ENCODE measurements around the gene TAMALIN.

DNA sequence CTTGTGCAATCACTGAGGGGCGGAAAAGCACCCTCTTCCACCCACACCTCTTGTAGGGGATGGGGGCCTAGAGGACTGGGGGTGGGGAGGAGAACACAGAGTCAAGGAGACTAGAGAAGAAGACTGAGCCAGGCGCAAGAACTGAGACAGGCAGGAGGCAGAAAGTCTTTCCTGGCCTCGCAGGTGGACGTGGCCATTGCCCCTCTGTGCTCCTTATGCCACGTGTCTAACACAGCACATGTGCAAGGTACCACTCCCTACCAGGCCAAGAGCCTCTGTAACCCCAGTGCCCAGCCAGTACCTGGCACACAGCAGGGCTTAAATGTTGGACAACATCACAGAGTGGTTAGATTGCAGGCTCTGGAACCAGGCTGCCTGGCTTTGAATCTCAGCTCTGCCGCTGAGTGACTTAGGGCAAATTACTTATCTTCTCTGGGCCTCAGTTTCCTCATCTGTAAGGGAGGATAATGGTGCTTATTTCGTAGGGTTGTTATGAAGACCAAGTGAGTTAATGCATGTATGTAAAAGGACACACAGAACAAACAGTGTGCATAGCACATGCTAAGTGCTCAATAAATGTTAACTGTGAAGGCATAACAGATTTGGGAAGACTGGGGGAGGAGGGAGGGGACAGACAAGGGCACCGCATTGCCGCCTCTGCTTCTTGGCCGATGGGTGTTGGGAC, 1.4 kb upstream of the TAMALIN start:
- TF ChIP-seq CTCF (conservative IDR thresholded peaks at IDR 0.05; ENCODE audit: low read depth in 2 of 2), result no peak
- TF ChIP-seq, protein P1, sequence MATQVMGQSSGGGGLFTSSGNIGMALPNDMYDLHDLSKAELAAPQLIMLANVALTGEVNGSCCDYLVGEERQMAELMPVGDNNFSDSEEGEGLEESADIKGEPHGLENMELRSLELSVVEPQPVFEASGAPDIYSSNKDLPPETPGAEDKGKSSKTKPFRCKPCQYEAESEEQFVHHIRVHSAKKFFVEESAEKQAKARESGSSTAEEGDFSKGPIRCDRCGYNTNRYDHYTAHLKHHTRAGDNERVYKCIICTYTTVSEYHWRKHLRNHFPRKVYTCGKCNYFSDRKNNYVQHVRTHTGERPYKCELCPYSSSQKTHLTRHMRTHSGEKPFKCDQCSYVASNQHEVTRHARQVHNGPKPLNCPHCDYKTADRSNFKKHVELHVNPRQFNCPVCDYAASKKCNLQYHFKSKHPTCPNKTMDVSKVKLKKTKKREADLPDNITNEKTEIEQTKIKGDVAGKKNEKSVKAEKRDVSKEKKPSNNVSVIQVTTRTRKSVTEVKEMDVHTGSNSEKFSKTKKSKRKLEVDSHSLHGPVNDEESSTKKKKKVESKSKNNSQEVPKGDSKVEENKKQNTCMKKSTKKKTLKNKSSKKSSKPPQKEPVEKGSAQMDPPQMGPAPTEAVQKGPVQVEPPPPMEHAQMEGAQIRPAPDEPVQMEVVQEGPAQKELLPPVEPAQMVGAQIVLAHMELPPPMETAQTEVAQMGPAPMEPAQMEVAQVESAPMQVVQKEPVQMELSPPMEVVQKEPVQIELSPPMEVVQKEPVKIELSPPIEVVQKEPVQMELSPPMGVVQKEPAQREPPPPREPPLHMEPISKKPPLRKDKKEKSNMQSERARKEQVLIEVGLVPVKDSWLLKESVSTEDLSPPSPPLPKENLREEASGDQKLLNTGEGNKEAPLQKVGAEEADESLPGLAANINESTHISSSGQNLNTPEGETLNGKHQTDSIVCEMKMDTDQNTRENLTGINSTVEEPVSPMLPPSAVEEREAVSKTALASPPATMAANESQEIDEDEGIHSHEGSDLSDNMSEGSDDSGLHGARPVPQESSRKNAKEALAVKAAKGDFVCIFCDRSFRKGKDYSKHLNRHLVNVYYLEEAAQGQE (IDR thresholded peaks at IDR 0.05; ENCODE audit: unreplicated experiment), result no peak
